Stimulated activated CD8-positive, alpha-beta memory T cell treated with anti-CD3 and anti-CD28 coated beads, Interleukin-7, amount 100 ng/mL, for 1 hour (primary cell): ENCODE results near the gene VWA3A.

Experiments used
- DNase-seq, 2 donors: peaks; one replicate each; pipeline ENCODE4 v3.0.0-alpha.2; 2020; ENCODE audit warnings: low read depth in 2 of 2

VWA3A gene

DNA sequence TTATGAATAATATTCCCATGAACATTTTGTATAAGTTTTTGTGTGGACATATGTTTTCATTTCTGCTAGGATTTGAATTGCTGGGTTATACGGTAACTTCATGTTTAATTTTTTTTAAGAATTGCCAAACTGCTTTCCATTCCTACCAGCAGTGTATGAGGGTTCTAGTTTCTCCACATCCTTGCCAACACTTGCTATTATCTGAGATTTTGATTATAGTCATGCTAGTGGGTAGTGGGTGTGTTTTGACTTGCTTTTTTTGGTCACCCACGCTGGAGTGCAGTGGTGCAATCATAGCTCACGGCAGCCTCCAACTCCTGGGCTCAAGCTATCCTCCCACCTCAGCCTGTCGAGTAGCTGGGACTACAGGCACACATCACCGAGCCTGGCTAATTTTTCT is 110.8 kb downstream of the VWA3A start:
- DNase-seq, result no peak

DNA sequence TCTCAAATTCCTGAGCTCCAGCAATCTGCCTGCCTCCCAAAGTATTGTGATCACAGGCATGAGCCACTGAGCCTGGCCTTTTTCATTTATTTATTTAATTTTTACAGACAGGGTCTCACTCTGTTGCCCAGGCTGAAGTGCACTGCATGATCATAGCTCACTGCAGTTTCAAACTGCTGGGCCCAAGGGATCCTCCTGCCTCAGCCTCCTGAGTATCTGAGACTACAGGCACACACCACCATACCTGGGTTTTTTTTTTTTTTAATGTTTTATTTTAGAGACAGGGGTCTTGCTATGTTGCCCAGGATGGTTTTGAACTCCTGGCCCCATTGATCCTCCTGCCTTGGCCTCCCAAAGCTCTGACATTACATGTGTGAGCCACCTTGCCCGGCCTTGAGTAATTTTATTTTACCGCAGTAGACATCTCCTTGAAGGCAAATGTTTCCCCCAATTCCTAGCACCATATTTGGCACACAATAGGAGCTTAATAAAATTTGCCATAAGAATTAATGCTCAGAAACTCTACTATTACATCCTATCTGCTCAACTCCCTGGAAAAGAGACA is 111.8 kb downstream of the VWA3A start:
- DNase-seq, result no peak

DNA sequence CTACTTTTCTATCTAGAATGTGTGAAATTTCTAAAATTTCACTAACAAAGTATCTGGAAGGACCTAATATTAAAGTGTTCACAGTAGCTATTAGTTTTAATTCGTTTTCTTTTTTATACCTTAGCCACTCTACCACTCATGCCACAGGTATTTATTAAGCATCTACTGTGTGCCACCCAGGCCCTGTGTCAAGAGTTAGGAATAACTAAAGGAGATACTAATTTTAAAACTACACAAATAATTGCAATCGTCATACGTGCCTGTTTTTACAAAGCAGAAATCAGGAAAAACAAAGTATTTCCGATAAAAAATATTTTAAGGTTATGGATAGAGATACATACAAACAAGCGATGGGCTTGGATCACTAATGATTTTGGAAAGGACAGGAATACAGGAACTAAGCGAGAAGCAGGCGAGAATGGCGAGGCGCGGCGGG is 113.3 kb downstream of the VWA3A start:
- no peak for DNase-seq

GRCh38 chr16:22206013-22206841 is 113.9 kb downstream of the VWA3A start, which contains the start of gene EEF2K:
TSS of gene EEF2K (plus strand) at chr16:22206278. CDS start at chr16:22225730, 19,452 bp downstream.
- DNase-seq, result peak; percentile 57 to 69
